GM23338 (cell line): Measurements from ENCODE around the gene DLX5. TPM values are rescaled to one million over a fixed set of nuclear protein-coding genes. Genes with fewer than 3 reads are reported as not detected.

ENCODE experiments used
- ATAC-seq: fragments of 200-7000 bp; cut with Tn5 transposase; 3 replicates; pipeline ENCODE4 v1.9.1; 2020
- DNase-seq: peaks from one replicate; pipeline ENCODE4 v3.0.0-alpha.2; 2015; ENCODE audit warnings: low spot score
- H2AFZ ChIP-seq: fragments of 200-600 bp; sonication (generic); 2 replicates; pipeline ENCODE4 v1.8.0; 2016; ENCODE audit warnings: antibody characterized with exemption, mild to moderate bottlenecking, moderate library complexity
- H3F3A ChIP-seq: fragments of 200-600 bp; sonication (generic); replicated peaks from 2 replicates; pipeline ENCODE4 v1.8.0; 2017; ENCODE audit warnings: antibody characterized with exemption, mixed run types, low read depth
- H3K27ac ChIP-seq: fragments of 200-600 bp; sonication (generic); 2 replicates; pipeline ENCODE4 v1.6.1; 2016; ENCODE audit warnings: low read depth
- H3K27me3 ChIP-seq: fragments of 200-600 bp; sonication (generic); 2 replicates; pipeline ENCODE4 v1.8.0; 2016; ENCODE audit warnings: mild to moderate bottlenecking, mixed run types, moderate library complexity; ENCODE audit not compliant: insufficient read depth
- H3K36me3 ChIP-seq: fragments of 200-600 bp; sonication (generic); 2 replicates; pipeline ENCODE4 v1.8.0; 2016; ENCODE audit warnings: mild to moderate bottlenecking; ENCODE audit not compliant: insufficient read depth
- H3K4me1 ChIP-seq: fragments of 200-600 bp; sonication (generic); 2 replicates; pipeline ENCODE4 v1.8.0; 2016; ENCODE audit warnings: mild to moderate bottlenecking, moderate library complexity; ENCODE audit not compliant: insufficient read depth
- H3K4me2 ChIP-seq: fragments of 200-600 bp; sonication (generic); 2 replicates; pipeline ENCODE4 v1.7.1; 2017; ENCODE audit warnings: mixed run types
- H3K4me3 ChIP-seq: fragments of 200-600 bp; sonication (generic); 2 replicates; pipeline ENCODE4 v1.6.1; 2016; ENCODE audit warnings: mixed run types
- H3K79me2 ChIP-seq: fragments of 200-600 bp; sonication (generic); replicated peaks from 2 replicates; pipeline ENCODE4 v1.8.0; 2017; ENCODE audit warnings: mild to moderate bottlenecking; ENCODE audit not compliant: insufficient read depth
- H3K9me2 ChIP-seq: fragments of 200-600 bp; sonication (generic); 2 replicates; pipeline ENCODE4 v1.8.0; 2017; ENCODE audit not compliant: insufficient read depth
- H4K20me1 ChIP-seq: fragments of 200-600 bp; sonication (generic); replicated peaks from 2 replicates; pipeline ENCODE4 v1.8.0; 2017; ENCODE audit warnings: mild to moderate bottlenecking; ENCODE audit not compliant: insufficient read depth
- H3K27ac Mint-ChIP-seq: 2 replicates; pipeline ENCODE4 v1.8.0; 2020; ENCODE audit warnings: inconsistent platforms, mild to moderate bottlenecking, moderate library complexity, mixed read lengths
- H3K27me3 Mint-ChIP-seq: 3 replicates; pipeline ENCODE4 v1.8.0; 2022; ENCODE audit warnings: low read depth, mild to moderate bottlenecking, moderate library complexity, mixed read lengths, inconsistent platforms; ENCODE audit not compliant: insufficient read depth, poor library complexity
- H3K36me3 Mint-ChIP-seq: 3 replicates; pipeline ENCODE4 v1.8.0; 2021; ENCODE audit warnings: low read depth, mild to moderate bottlenecking, inconsistent platforms, moderate library complexity, mixed read lengths
- H3K4me1 Mint-ChIP-seq: 3 replicates; pipeline ENCODE4 v1.8.0; 2020; ENCODE audit warnings: mild to moderate bottlenecking, inconsistent platforms, mixed read lengths
- H3K4me3 Mint-ChIP-seq: 3 replicates; pipeline ENCODE4 v1.8.0; 2021; ENCODE audit warnings: moderate library complexity, mild to moderate bottlenecking, inconsistent platforms, mixed read lengths
- H3K9me3 Mint-ChIP-seq: 3 replicates; pipeline ENCODE4 v1.8.0; 2020; ENCODE audit warnings: moderate library complexity, mild to moderate bottlenecking, inconsistent platforms, mixed read lengths
- CREB1 ChIP-seq: fragments of 250-450 bp; sonication (Bioruptor Pico); IDR thresholded peaks from 2 replicates; pipeline ENCODE4 v1.5.0; 2020; ENCODE audit warnings: low read depth, mild to moderate bottlenecking, moderate library complexity
- EZH2 ChIP-seq: fragments of 200-600 bp; sonication (generic); IDR thresholded peaks from one replicate; pipeline ENCODE4 v1.8.0; 2017; ENCODE audit warnings: antibody characterized with exemption, mild to moderate bottlenecking, low read depth; ENCODE audit not compliant: unreplicated experiment
- EZH2phosphoT487 ChIP-seq: fragments of 200-600 bp; sonication (generic); IDR thresholded peaks from one replicate; pipeline ENCODE4 v1.8.1; 2018; ENCODE audit warnings: antibody characterized with exemption; ENCODE audit not compliant: unreplicated experiment
- NANOG ChIP-seq: IDR thresholded peaks from 2 replicates; pipeline ENCODE4 v1.6.1; 2016; ENCODE audit warnings: antibody characterized with exemption, borderline replicate concordance
- POLR2AphosphoS5 ChIP-seq: IDR thresholded peaks from 2 replicates; pipeline ENCODE4 v1.6.1; 2016; ENCODE audit warnings: antibody characterized with exemption, low read depth
- STAT1 ChIP-seq: IDR thresholded peaks from one replicate; pipeline ENCODE4 v1.6.1; 2016; ENCODE audit warnings: antibody characterized with exemption; ENCODE audit not compliant: unreplicated experiment
- ZNF114 ChIP-seq: fragments of 250-450 bp; sonication (Bioruptor Pico); IDR thresholded peaks from 2 replicates; pipeline ENCODE4 v1.5.0; 2020; ENCODE audit warnings: mild to moderate bottlenecking, moderate library complexity
- ZNF331 ChIP-seq: fragments of 250-450 bp; sonication (Bioruptor Pico); IDR thresholded peaks from 2 replicates; pipeline ENCODE4 v1.5.0; 2020; ENCODE audit warnings: low read depth, mild to moderate bottlenecking, moderate library complexity
- polyA plus RNA-seq: library from polyadenylated mRNA; unstranded; fragments of >200 nt; fragmentation: Nextera tagmentation; extraction: Ambion mirVana; gene quantifications from 2 replicates; pipeline ENCODE4 v1.2.1, GENCODE V29; 2016
- total RNA-seq: library from RNA; depleted of rRNA; stranded (reverse); fragments of >200 nt; shearing (Covaris generic); gene quantifications from 2 replicates; pipeline ENCODE4 v1.2.3, GENCODE V29; 2014
- TF ChIP-seq, protein P1 (sequence below): IDR thresholded peaks from one replicate; pipeline ENCODE4 v1.6.1; 2018; ENCODE audit warnings: antibody characterized with exemption; ENCODE audit not compliant: unreplicated experiment
- TF ChIP-seq, protein P2 (sequence below), 2 experiments: fragments of 200-600 bp in 1 of 2; sonication (generic) in 1 of 2; conservative IDR thresholded peaks; 2 replicates each; pipeline versions ENCODE4 v1.5.1 to v1.6.1; 2016 to 2017; ENCODE audit warnings: antibody characterized with exemption in 2 of 2, low read depth in 2 of 2, mild to moderate bottlenecking in 2 of 2, moderate library complexity in 1 of 2
- TF ChIP-seq, protein P3 (sequence below): IDR thresholded peaks from 2 replicates; pipeline ENCODE4 v1.6.1; 2016; ENCODE audit warnings: antibody characterized with exemption

Gene DLX5
- total and polyA plus RNA-seq, 2 experiments from 2014 or later: not detected

DNA sequence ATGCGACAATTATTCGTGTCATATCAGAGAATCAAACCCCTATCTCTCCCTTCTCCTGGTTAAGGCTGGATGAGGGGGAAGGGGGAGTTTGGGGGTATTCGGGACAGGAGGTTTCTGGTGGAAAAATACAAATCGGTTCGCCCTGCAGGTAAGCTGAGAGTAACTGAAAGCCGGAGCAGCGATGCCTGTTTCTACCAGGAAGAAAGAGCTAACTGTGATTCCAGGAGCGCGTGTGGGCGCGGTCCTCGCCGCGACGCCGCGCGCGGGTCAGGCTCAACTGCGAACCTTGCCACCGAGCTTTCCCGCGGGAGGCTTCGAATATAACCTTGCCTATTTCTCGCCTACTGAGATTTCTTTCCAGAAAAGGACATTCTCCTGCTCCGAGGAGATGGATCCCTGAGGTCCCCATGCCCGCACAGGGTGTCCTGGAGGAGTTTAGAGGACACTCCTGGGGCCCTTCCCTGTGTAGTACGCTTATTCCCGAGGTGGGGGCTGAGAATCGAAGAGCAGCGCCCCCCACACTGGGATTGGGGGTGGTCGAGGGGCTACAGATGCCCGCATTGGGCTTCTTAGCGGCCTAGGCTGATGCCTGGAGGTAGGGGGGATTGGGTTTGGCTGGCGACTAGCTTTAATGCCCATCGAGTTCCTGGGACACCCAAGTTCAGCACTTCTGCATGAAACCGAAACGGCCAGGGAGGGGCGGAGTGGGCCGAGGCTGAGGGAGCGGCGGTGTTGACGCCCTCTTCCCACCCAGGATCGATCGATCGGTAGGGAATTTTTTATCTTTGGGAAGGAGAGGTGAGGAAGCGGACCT is 32.2 kb downstream of the DLX5 start:
- peak; percentile 60 for DNase-seq
- TF ChIP-seq CREB1 (CRISPR knock-in tag) (no peak), EZH2 (peak; percentile 78), ZNF331 (CRISPR knock-in tag) (no peak), EZH2phosphoT487 (peak; percentile 30), STAT1 (no peak), POLR2AphosphoS5 (no peak)
- peak overlapping the region; percentile 49 for H3K4me3 ChIP-seq
- ATAC-seq: peak; percentile 9
- peaks cover 100% of the 10 kb centered on the region for H3K27me3 Mint-ChIP-seq
- no peaks in the 10 kb centered on the region for H3K79me2 ChIP-seq
- H2AFZ ChIP-seq: no peak overlapping the region
- no peaks in the 10 kb centered on the region for H3K9me2 ChIP-seq
- peaks cover 21% of the 10 kb centered on the region for H3F3A ChIP-seq
- H3K36me3 Mint-ChIP-seq: no peaks in the 10 kb centered on the region
- H3K4me1 Mint-ChIP-seq: peaks cover 58% of the 10 kb centered on the region
- H4K20me1 ChIP-seq: peaks cover 26% of the 10 kb centered on the region
- peaks cover 72% of the 10 kb centered on the region for H3K4me1 ChIP-seq
- H3K27me3 ChIP-seq: peaks cover 100% of the 10 kb centered on the region
- no peak overlapping the region for H3K27ac ChIP-seq
- H3K4me3 Mint-ChIP-seq: peak overlapping the region; percentile 66
- H3K4me2 ChIP-seq: peak overlapping the region; percentile 78
- H3K9me3 Mint-ChIP-seq: peaks cover 7% of the 10 kb centered on the region; the same call in 2 of the 3 replicates
- no peak overlapping the region for H3K27ac Mint-ChIP-seq
- H3K36me3 ChIP-seq: no peaks in the 10 kb centered on the region

DNA sequence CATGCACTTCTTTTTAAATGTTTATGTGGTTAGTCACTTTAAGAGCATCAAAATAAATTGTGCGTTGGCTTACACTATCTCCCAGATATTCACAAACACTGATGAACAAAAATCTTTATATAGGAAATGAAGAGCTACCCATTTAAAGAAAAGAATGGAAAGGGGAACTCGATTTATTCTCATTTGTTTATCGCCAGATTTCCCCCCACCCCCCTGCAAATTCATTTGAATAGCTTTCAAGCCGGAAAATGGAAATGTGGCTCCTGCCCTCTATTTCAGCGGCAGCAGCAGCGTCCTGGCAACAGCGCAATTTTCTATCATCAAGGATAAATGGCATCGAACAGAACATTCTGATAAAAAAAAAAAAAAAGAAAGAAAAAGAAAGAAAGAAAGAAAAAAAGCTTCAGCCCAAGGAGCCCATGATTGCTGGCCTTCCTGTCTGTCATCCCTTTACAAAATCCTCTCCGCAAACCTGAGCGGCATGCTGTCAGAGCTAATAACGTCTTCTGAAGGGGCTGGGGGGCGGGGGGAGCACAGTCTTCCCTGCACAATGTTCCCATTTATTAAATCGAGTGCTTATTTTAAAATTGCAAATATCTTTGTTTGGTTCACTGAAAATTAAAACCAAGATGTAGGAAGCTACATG is 33.0 kb downstream of the DLX5 start:
- Histone ChIP-seq H2AFZ (no peak overlapping the region), H3K27me3 (peaks cover 100% of the 10 kb centered on the region), H3K4me2 (peak overlapping the region; percentile 78), H4K20me1 (peaks cover 22% of the 10 kb centered on the region), H3K9me2 (no peaks in the 10 kb centered on the region), H3K4me3 (peak overlapping the region; percentile 49), H3K36me3 (no peaks in the 10 kb centered on the region), H3K4me1 (peaks cover 70% of the 10 kb centered on the region), H3K27ac (no peak overlapping the region), H3F3A (peaks cover 17% of the 10 kb centered on the region), H3K79me2 (no peaks in the 10 kb centered on the region)
- Mint-ChIP-seq H3K27ac (no peak overlapping the region), H3K9me3 (peaks cover 7% of the 10 kb centered on the region; the same call in 1 of the 3 replicates), H3K4me1 (peaks cover 51% of the 10 kb centered on the region), H3K4me3 (peak overlapping the region; percentile 66; the same call in 2 of the 3 replicates), H3K27me3 (peaks cover 100% of the 10 kb centered on the region), H3K36me3 (no peaks in the 10 kb centered on the region)
- DNase-seq (peak; percentile 42), ATAC-seq (no peak)
- TF ChIP-seq, protein P1, sequence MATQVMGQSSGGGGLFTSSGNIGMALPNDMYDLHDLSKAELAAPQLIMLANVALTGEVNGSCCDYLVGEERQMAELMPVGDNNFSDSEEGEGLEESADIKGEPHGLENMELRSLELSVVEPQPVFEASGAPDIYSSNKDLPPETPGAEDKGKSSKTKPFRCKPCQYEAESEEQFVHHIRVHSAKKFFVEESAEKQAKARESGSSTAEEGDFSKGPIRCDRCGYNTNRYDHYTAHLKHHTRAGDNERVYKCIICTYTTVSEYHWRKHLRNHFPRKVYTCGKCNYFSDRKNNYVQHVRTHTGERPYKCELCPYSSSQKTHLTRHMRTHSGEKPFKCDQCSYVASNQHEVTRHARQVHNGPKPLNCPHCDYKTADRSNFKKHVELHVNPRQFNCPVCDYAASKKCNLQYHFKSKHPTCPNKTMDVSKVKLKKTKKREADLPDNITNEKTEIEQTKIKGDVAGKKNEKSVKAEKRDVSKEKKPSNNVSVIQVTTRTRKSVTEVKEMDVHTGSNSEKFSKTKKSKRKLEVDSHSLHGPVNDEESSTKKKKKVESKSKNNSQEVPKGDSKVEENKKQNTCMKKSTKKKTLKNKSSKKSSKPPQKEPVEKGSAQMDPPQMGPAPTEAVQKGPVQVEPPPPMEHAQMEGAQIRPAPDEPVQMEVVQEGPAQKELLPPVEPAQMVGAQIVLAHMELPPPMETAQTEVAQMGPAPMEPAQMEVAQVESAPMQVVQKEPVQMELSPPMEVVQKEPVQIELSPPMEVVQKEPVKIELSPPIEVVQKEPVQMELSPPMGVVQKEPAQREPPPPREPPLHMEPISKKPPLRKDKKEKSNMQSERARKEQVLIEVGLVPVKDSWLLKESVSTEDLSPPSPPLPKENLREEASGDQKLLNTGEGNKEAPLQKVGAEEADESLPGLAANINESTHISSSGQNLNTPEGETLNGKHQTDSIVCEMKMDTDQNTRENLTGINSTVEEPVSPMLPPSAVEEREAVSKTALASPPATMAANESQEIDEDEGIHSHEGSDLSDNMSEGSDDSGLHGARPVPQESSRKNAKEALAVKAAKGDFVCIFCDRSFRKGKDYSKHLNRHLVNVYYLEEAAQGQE: no peak
- TF ChIP-seq EZH2phosphoT487 (no peak), ZNF114 (CRISPR knock-in tag) (no peak), ZNF331 (CRISPR knock-in tag) (no peak), STAT1 (no peak), NANOG (no peak), CREB1 (CRISPR knock-in tag) (no peak)
- TF ChIP-seq, protein P2, sequence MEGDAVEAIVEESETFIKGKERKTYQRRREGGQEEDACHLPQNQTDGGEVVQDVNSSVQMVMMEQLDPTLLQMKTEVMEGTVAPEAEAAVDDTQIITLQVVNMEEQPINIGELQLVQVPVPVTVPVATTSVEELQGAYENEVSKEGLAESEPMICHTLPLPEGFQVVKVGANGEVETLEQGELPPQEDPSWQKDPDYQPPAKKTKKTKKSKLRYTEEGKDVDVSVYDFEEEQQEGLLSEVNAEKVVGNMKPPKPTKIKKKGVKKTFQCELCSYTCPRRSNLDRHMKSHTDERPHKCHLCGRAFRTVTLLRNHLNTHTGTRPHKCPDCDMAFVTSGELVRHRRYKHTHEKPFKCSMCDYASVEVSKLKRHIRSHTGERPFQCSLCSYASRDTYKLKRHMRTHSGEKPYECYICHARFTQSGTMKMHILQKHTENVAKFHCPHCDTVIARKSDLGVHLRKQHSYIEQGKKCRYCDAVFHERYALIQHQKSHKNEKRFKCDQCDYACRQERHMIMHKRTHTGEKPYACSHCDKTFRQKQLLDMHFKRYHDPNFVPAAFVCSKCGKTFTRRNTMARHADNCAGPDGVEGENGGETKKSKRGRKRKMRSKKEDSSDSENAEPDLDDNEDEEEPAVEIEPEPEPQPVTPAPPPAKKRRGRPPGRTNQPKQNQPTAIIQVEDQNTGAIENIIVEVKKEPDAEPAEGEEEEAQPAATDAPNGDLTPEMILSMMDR (conservative IDR thresholded peaks at IDR 0.05; ENCODE audit: low read depth in 2 of 2): no peak
- TF ChIP-seq, protein P3, sequence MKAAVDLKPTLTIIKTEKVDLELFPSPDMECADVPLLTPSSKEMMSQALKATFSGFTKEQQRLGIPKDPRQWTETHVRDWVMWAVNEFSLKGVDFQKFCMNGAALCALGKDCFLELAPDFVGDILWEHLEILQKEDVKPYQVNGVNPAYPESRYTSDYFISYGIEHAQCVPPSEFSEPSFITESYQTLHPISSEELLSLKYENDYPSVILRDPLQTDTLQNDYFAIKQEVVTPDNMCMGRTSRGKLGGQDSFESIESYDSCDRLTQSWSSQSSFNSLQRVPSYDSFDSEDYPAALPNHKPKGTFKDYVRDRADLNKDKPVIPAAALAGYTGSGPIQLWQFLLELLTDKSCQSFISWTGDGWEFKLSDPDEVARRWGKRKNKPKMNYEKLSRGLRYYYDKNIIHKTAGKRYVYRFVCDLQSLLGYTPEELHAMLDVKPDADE: no peak
